Muscle layer of colon (tissue), 2 donors: ENCODE measurements around the gene DCP1A.
A peak's percentile ranks its signal among the peaks of the same experiment; 100 is the strongest.

Experiments used
- H3K27ac ChIP-seq: one replicate; pipeline ENCODE4 v1.7.0; 2013; ENCODE audit warnings: low read depth, mild to moderate bottlenecking, low read length, moderate library complexity
- H3K27me3 ChIP-seq, 2 donors: one replicate each; pipeline ENCODE4 v1.7.0; 2013; ENCODE audit warnings: low read length in 2 of 2, mild to moderate bottlenecking in 2 of 2; ENCODE audit not compliant: insufficient read depth in 2 of 2, control insufficient read depth in 1 of 2
- H3K36me3 ChIP-seq: one replicate; pipeline ENCODE4 v1.7.0; 2013; ENCODE audit warnings: mild to moderate bottlenecking, low read length; ENCODE audit not compliant: insufficient read depth
- H3K4me1 ChIP-seq: one replicate; pipeline ENCODE4 v1.7.0; 2013; ENCODE audit warnings: mild to moderate bottlenecking, low read length; ENCODE audit not compliant: insufficient read depth
- H3K4me3 ChIP-seq, 2 donors: one replicate each; pipeline ENCODE4 v1.7.0; 2013; ENCODE audit warnings: low read length in 2 of 2, low read depth in 1 of 2, mild to moderate bottlenecking in 1 of 2, moderate library complexity in 1 of 2
- H3K9ac ChIP-seq: one replicate; pipeline ENCODE4 v1.7.0; 2013; ENCODE audit warnings: low read length
- H3K9me3 ChIP-seq: one replicate; pipeline ENCODE4 v1.7.0; 2013; ENCODE audit warnings: mild to moderate bottlenecking, low read length
- donor health status: abdominal sarcoma.
- donor health status: Adenocarcinoma of cecum.

DCP1A gene

GRCh38 chr3:53242155-53242554, 105.2 kb downstream of the DCP1A start:
- H3K27me3 ChIP-seq: no peaks in the 10 kb centered on the region
- H3K9me3 ChIP-seq: no peaks in the 10 kb centered on the region
- no peak overlapping the region for H3K27ac ChIP-seq
- H3K4me1 ChIP-seq: peaks cover 30% of the 10 kb centered on the region
- H3K4me3 ChIP-seq: no peak overlapping the region
- peaks cover 48% of the 10 kb centered on the region for H3K36me3 ChIP-seq
- no peak overlapping the region for H3K9ac ChIP-seq

- Histone ChIP-seq H3K27ac (no peak overlapping the region), H3K4me3 (no peak overlapping the region), H3K4me1 (peaks cover 36% of the 10 kb centered on the region), H3K27me3 (no peaks in the 10 kb centered on the region), H3K9ac (no peak overlapping the region), H3K9me3 (no peaks in the 10 kb centered on the region), H3K36me3 (peaks cover 48% of the 10 kb centered on the region)
These were observed 106.1 kb downstream of the DCP1A start for GRCh38 chr3:53240989-53241972.

GRCh38 chr3:53239800-53240199, 107.5 kb downstream of the DCP1A start:
- Histone ChIP-seq H3K4me3 (no peak overlapping the region), H3K27me3 (no peaks in the 10 kb centered on the region), H3K9me3 (no peaks in the 10 kb centered on the region), H3K9ac (no peak overlapping the region), H3K36me3 (peaks cover 49% of the 10 kb centered on the region), H3K4me1 (peaks cover 39% of the 10 kb centered on the region), H3K27ac (peak overlapping the region; percentile 29)

GRCh38 chr3:53238886-53239285, 108.5 kb downstream of the DCP1A start:
- no peak overlapping the region for H3K9ac ChIP-seq
- no peaks in the 10 kb centered on the region for H3K27me3 ChIP-seq
- H3K4me1 ChIP-seq: peaks cover 36% of the 10 kb centered on the region
- H3K9me3 ChIP-seq: no peaks in the 10 kb centered on the region
- H3K4me3 ChIP-seq: no peak overlapping the region
- peaks cover 58% of the 10 kb centered on the region for H3K36me3 ChIP-seq
- no peak overlapping the region for H3K27ac ChIP-seq

GRCh38 chr3:53238051-53238850, 109.1 kb downstream of the DCP1A start:
- peaks cover 60% of the 10 kb centered on the region for H3K36me3 ChIP-seq
- H3K9ac ChIP-seq: no peak overlapping the region
- H3K9me3 ChIP-seq: no peaks in the 10 kb centered on the region
- H3K4me3 ChIP-seq: no peak overlapping the region
- H3K27ac ChIP-seq: peak overlapping the region; percentile 3
- H3K27me3 ChIP-seq: no peaks in the 10 kb centered on the region
- H3K4me1 ChIP-seq: peaks cover 30% of the 10 kb centered on the region

GRCh38 chr3:53236112-53236841, 111.1 kb downstream of the DCP1A start:
- Histone ChIP-seq H3K27me3 (no peaks in the 10 kb centered on the region), H3K27ac (peak overlapping the region; percentile 68), H3K9ac (no peak overlapping the region), H3K4me1 (peaks cover 23% of the 10 kb centered on the region), H3K4me3 (peak overlapping the region in 1 of 2 donors; percentile 35), H3K9me3 (no peaks in the 10 kb centered on the region), H3K36me3 (peaks cover 69% of the 10 kb centered on the region)

GRCh38 chr3:53235545-53235944, 111.8 kb downstream of the DCP1A start:
- H3K4me3 ChIP-seq: no peak overlapping the region
- peak overlapping the region; percentile 68 for H3K27ac ChIP-seq
- H3K36me3 ChIP-seq: peaks cover 69% of the 10 kb centered on the region
- H3K9ac ChIP-seq: no peak overlapping the region
- H3K4me1 ChIP-seq: peaks cover 23% of the 10 kb centered on the region
- H3K9me3 ChIP-seq: no peaks in the 10 kb centered on the region
- H3K27me3 ChIP-seq: no peaks in the 10 kb centered on the region

- peaks cover 23% of the 10 kb centered on the region for H3K4me1 ChIP-seq
- no peaks in the 10 kb centered on the region for H3K9me3 ChIP-seq
- H3K27ac ChIP-seq: no peak overlapping the region
- H3K27me3 ChIP-seq: no peaks in the 10 kb centered on the region
- H3K9ac ChIP-seq: no peak overlapping the region
- no peak overlapping the region for H3K4me3 ChIP-seq
- H3K36me3 ChIP-seq: peaks cover 69% of the 10 kb centered on the region
These were observed 112.5 kb downstream of the DCP1A start for GRCh38 chr3:53234841-53235232.

- Histone ChIP-seq H3K27me3 (no peaks in the 10 kb centered on the region), H3K27ac (no peak overlapping the region), H3K4me1 (peaks cover 23% of the 10 kb centered on the region), H3K9ac (no peak overlapping the region), H3K4me3 (no peak overlapping the region), H3K9me3 (no peaks in the 10 kb centered on the region), H3K36me3 (peaks cover 69% of the 10 kb centered on the region)
These were observed 113.1 kb downstream of the DCP1A start for GRCh38 chr3:53234130-53234840.
